Right lobe of liver (tissue), 4 donors: Measurements from ENCODE around the gene DNMT3B.

Experiments
- CTCF ChIP-seq, 4 donors: fragments of 200-600 bp in 3 of 4; fragments of 450-650 bp in 1 of 4; IDR thresholded peaks; one replicate each; pipeline versions ENCODE4 v1.5.1 to v1.8.0; 2016 to 2022; ENCODE audit warnings: antibody characterized with exemption in 4 of 4, mild to moderate bottlenecking in 2 of 4
- POLR2A ChIP-seq: fragments of 450-650 bp; IDR thresholded peaks from one replicate; pipeline ENCODE4 v1.6.1; 2017; ENCODE audit warnings: antibody characterized with exemption, mild to moderate bottlenecking
- donor health status: DM: no; HTN: no; CAD: no.
- donor health status: DM: no; HTN: no; CAD: no.
- donor health status: DM: no; HTN: yes; CAD: no.

GRCh38 chr20:32762754-32763201 is 593 bp downstream of the DNMT3B start:
- TF ChIP-seq CTCF (IDR thresholded peaks at IDR 0.05): no peak
- no peak for TF ChIP-seq POLR2A
